Dendritic cell treated with granulocyte-macrophage colony-stimulating factor and Interleukin-4, amounts not matched to agents 40 ng/mL and 50 ng/mL, for 4 days (primary cell): ENCODE measurements around the gene EBPL.

Experiments
- H3K27ac Mint-ChIP-seq: one replicate; pipeline ENCODE4 v1.8.0; 2022; ENCODE audit warnings: mild to moderate bottlenecking, mixed read lengths
- H3K27me3 Mint-ChIP-seq: one replicate; pipeline ENCODE4 v1.8.0; 2022; ENCODE audit warnings: mild to moderate bottlenecking, mixed read lengths
- H3K36me3 Mint-ChIP-seq: one replicate; pipeline ENCODE4 v1.8.0; 2022; ENCODE audit warnings: low read depth, mixed read lengths
- H3K4me1 Mint-ChIP-seq: one replicate; pipeline ENCODE4 v1.8.0; 2022; ENCODE audit warnings: low read depth, mixed read lengths
- H3K4me3 Mint-ChIP-seq: one replicate; pipeline ENCODE4 v1.8.0; 2022; ENCODE audit warnings: mild to moderate bottlenecking, moderate library complexity, mixed read lengths
- H3K9me3 Mint-ChIP-seq: one replicate; pipeline ENCODE4 v1.8.0; 2022; ENCODE audit warnings: mixed read lengths
- intact Hi-C: fragments of 100-400 bp; cut with micrococcal nuclease; formaldehyde crosslinking; loops from one replicate; pipeline ENCODE4 v1.15.0; 2022

The EBPL gene

GRCh38 chr13:49654011-49654410 is 37.3 kb downstream of the EBPL start:
- intact Hi-C loops = no loop called here
- Mint-ChIP-seq H3K36me3 (no peaks in the 10 kb centered on the region), H3K27ac (no peak overlapping the region), H3K4me3 (no peak overlapping the region), H3K27me3 (no peaks in the 10 kb centered on the region), H3K4me1 (peaks cover 5% of the 10 kb centered on the region), H3K9me3 (no peaks in the 10 kb centered on the region)

- Mint-ChIP-seq H3K27me3 (no peaks in the 10 kb centered on the region), H3K9me3 (no peaks in the 10 kb centered on the region), H3K4me1 (peaks cover 5% of the 10 kb centered on the region), H3K36me3 (no peaks in the 10 kb centered on the region), H3K4me3 (no peak overlapping the region), H3K27ac (no peak overlapping the region)
- intact Hi-C loops = no loop called here
Measured at GRCh38 chr13:49653478-49653877, 37.8 kb downstream of the EBPL start.

- no peaks in the 10 kb centered on the region for H3K36me3 Mint-ChIP-seq
- no peaks in the 10 kb centered on the region for H3K27me3 Mint-ChIP-seq
- no peak overlapping the region for H3K27ac Mint-ChIP-seq
- no peak overlapping the region for H3K4me3 Mint-ChIP-seq
- H3K4me1 Mint-ChIP-seq = peaks cover 5% of the 10 kb centered on the region
- H3K9me3 Mint-ChIP-seq = no peaks in the 10 kb centered on the region
- intact Hi-C loops = loop anchor here (1.0 kb wide), 1 partner anchor 196 kb away; no protein-coding TSS in a partner anchor
Measured at GRCh38 chr13:49652355-49653305, 38.7 kb downstream of the EBPL start.

- Mint-ChIP-seq H3K4me3 (no peak overlapping the region), H3K9me3 (no peaks in the 10 kb centered on the region), H3K4me1 (peaks cover 6% of the 10 kb centered on the region), H3K27me3 (no peaks in the 10 kb centered on the region), H3K27ac (no peak overlapping the region), H3K36me3 (no peaks in the 10 kb centered on the region)
- intact Hi-C loops = loop anchor here (1.0 kb wide), 1 partner anchor 197 kb away; no protein-coding TSS in a partner anchor
Measured at GRCh38 chr13:49651570-49652354, 39.5 kb downstream of the EBPL start.

GRCh38 chr13:49649963-49650312 is 41.3 kb downstream of the EBPL start:
- no peaks in the 10 kb centered on the region for H3K9me3 Mint-ChIP-seq
- H3K36me3 Mint-ChIP-seq = no peaks in the 10 kb centered on the region
- no peak overlapping the region for H3K27ac Mint-ChIP-seq
- no peak overlapping the region for H3K4me3 Mint-ChIP-seq
- intact Hi-C loops = no loop called here
- H3K4me1 Mint-ChIP-seq = peaks cover 14% of the 10 kb centered on the region
- H3K27me3 Mint-ChIP-seq = no peaks in the 10 kb centered on the region

GRCh38 chr13:49649244-49649962 is 41.9 kb downstream of the EBPL start:
- Mint-ChIP-seq H3K4me3 (no peak overlapping the region), H3K27me3 (no peaks in the 10 kb centered on the region), H3K27ac (no peak overlapping the region), H3K36me3 (no peaks in the 10 kb centered on the region), H3K4me1 (peaks cover 18% of the 10 kb centered on the region), H3K9me3 (no peaks in the 10 kb centered on the region)
- intact Hi-C loops = no loop called here

GRCh38 chr13:49646688-49647087 is 44.6 kb downstream of the EBPL start:
- Mint-ChIP-seq H3K4me3 (no peak overlapping the region), H3K9me3 (no peaks in the 10 kb centered on the region), H3K4me1 (peaks cover 45% of the 10 kb centered on the region), H3K27me3 (no peaks in the 10 kb centered on the region), H3K36me3 (peaks cover 13% of the 10 kb centered on the region), H3K27ac (no peak overlapping the region)
- intact Hi-C loops = no loop called here

- peak overlapping the region; percentile 60 for H3K27ac Mint-ChIP-seq
- no peak overlapping the region for H3K4me3 Mint-ChIP-seq
- peaks cover 13% of the 10 kb centered on the region for H3K36me3 Mint-ChIP-seq
- no peaks in the 10 kb centered on the region for H3K27me3 Mint-ChIP-seq
- intact Hi-C loops = no loop called here
- H3K4me1 Mint-ChIP-seq = peaks cover 57% of the 10 kb centered on the region
- no peaks in the 10 kb centered on the region for H3K9me3 Mint-ChIP-seq
Measured at GRCh38 chr13:49645451-49645850, 45.8 kb downstream of the EBPL start.

- Mint-ChIP-seq H3K27me3 (no peaks in the 10 kb centered on the region), H3K4me3 (peak overlapping the region; percentile 93), H3K4me1 (peaks cover 62% of the 10 kb centered on the region), H3K27ac (peak overlapping the region; percentile 99), H3K9me3 (no peaks in the 10 kb centered on the region), H3K36me3 (peaks cover 18% of the 10 kb centered on the region)
- intact Hi-C loops = loop anchor here (5.0 kb wide), 1 partner anchor 49 kb away; the partner anchor contains the start of gene EBPL
Measured at GRCh38 chr13:49643035-49643646, 48.1 kb downstream of the EBPL start.

- intact Hi-C loops = loop anchor here (5.0 kb wide), 1 partner anchor 50 kb away; the partner anchor contains the start of gene EBPL
- Mint-ChIP-seq H3K4me3 (peak overlapping the region; percentile 93), H3K27ac (peak overlapping the region; percentile 99), H3K36me3 (peaks cover 21% of the 10 kb centered on the region), H3K9me3 (no peaks in the 10 kb centered on the region), H3K4me1 (peaks cover 65% of the 10 kb centered on the region), H3K27me3 (no peaks in the 10 kb centered on the region)
Measured at GRCh38 chr13:49641801-49642291, 49.4 kb downstream of the EBPL start.

GRCh38 chr13:49638744-49639072 is 52.6 kb downstream of the EBPL start:
- no peak overlapping the region for H3K4me3 Mint-ChIP-seq
- no peaks in the 10 kb centered on the region for H3K27me3 Mint-ChIP-seq
- no peak overlapping the region for H3K27ac Mint-ChIP-seq
- H3K4me1 Mint-ChIP-seq = peaks cover 66% of the 10 kb centered on the region
- peaks cover 34% of the 10 kb centered on the region for H3K36me3 Mint-ChIP-seq
- H3K9me3 Mint-ChIP-seq = no peaks in the 10 kb centered on the region
- intact Hi-C loops = no loop called here

GRCh38 chr13:49638030-49638743 is 53.1 kb downstream of the EBPL start:
- Mint-ChIP-seq H3K4me1 (peaks cover 65% of the 10 kb centered on the region), H3K9me3 (no peaks in the 10 kb centered on the region), H3K27me3 (no peaks in the 10 kb centered on the region), H3K4me3 (no peak overlapping the region), H3K27ac (no peak overlapping the region), H3K36me3 (peaks cover 39% of the 10 kb centered on the region)
- intact Hi-C loops = no loop called here

GRCh38 chr13:49636705-49637104 is 54.6 kb downstream of the EBPL start:
- Mint-ChIP-seq H3K9me3 (no peaks in the 10 kb centered on the region), H3K4me1 (peaks cover 57% of the 10 kb centered on the region), H3K4me3 (peak overlapping the region; percentile 72), H3K36me3 (peaks cover 32% of the 10 kb centered on the region), H3K27me3 (no peaks in the 10 kb centered on the region), H3K27ac (peak overlapping the region; percentile 70)
- intact Hi-C loops = no loop called here
